HG03045 (cell line): ENCODE measurements around the gene SENP7.

ENCODE experiments used
- ATAC-seq: cut with Tn5 transposase; IDR thresholded peaks from one replicate; pipeline ENCODE4 v1.9.1; 2021; ENCODE audit warnings: mild to moderate bottlenecking, moderate library complexity; ENCODE audit not compliant: unreplicated experiment

The SENP7 gene

DNA sequence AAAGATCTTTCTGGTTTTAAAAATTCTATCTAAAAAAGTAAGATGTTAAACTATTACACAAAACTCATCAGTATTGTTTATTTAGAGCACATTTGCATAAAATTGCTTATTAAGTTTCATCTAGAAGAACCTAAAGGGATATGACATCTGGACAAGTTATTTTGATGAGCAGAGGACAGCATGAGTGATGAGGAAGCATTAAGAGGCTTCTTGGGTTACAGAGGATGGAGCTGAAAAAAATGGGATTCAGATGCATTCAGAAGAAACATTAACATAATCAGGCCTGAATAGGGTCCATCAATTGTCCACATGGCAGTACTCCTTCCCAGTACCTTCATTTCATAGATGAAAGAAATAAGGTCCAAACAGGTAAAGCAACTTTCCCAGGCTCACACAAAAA, 234.3 kb downstream of the SENP7 start:
- no peak for ATAC-seq
